Measurements from ENCODE around the gene ERICH4.
"Not testable (repeated sequence)": the region's sequence is repeated elsewhere in the genome, so short reads cannot be mapped to it uniquely, and the experiment has no call there.

Gene ERICH4

DNA sequence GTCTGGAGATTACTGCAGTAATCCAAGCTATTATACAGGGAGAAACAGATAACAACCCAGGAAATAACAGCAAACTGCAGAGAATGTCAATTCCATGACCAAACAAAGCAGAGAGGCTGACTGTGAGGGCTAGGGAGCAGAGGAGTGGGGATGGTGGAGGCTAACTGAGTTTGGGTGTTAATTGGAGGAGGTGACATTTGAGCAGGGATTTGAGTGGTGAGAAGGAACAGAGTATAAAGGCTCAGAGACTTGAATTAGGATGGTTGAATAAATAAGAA, 6.3 kb upstream of the ERICH4 start:
- no peak for DNase-seq

DNA sequence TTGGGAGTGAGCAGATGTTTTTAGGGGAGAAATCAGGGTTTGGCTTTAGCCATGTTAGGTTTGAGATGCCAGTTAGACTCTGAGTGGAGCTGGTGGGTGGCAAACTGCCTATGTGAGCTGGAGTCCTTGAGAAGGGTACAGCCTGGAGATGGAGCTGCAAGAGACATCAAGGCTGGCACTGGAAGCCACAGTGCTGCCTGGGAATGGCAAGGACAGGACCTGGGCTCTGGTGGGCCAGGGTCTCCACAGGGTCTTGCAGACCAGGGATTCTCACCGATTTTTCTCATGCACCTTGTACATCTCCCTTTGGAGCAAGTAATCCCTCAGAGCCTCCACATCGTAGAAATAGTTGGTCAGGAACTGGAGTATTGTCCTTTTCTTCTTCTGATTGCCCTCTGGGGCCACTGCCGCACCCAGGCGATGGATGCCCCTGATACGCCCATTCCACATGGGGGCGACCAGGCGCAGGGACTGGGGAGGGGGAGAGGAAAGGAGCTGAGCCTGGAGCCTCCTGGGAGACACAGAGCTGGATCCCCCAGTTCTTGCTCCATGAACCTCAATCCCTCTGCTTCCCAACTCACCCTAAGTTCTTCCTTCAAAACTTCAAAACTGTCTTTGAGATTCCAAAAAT, 4.9 kb upstream of the ERICH4 start:
- DNase-seq = no peak

DNA sequence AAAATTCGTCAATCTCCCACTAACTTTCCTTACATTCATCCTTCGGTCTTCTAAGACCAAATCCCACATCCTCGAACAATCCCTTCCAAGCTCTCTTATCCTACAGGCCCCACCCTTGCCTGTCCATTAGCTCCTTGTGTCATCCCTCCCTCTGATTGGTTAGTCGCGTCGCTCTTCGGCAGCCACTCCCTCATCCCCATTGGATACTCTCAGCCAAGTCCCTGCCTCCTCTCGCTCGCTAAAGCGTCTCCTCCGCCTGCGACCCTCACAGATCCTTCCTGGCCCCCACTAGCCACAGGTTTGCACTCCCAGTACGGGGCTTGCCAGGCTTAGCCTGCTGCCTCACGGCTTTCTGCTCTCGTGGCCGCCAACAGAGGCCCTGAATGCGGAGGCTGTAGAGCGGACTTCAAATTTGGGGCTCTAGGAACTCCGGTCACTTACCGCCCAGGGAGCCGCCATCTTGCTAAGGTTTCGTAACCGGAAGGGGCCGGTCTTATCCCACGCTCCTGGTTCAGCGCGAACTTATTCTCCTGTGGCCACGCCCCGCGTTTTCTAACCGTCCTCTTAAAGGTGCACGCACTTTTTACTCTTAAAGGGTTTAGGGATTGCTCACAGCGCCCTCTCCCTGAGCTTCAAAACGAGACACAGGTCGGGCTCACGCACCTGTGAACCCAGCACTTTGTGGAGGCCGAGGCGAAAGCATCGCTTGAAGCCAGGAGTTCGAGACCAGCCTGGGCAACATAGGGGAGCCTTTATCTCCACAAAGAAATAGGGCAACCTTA, 3.3 kb upstream of the ERICH4 start, which contains the start of gene DMAC2:
TSS of gene DMAC2 (minus strand) at position 472 of the 782 bp plus-strand sequence. CDS start at position 459, 13 bp downstream.
- peak; percentile 77 for DNase-seq

DNA sequence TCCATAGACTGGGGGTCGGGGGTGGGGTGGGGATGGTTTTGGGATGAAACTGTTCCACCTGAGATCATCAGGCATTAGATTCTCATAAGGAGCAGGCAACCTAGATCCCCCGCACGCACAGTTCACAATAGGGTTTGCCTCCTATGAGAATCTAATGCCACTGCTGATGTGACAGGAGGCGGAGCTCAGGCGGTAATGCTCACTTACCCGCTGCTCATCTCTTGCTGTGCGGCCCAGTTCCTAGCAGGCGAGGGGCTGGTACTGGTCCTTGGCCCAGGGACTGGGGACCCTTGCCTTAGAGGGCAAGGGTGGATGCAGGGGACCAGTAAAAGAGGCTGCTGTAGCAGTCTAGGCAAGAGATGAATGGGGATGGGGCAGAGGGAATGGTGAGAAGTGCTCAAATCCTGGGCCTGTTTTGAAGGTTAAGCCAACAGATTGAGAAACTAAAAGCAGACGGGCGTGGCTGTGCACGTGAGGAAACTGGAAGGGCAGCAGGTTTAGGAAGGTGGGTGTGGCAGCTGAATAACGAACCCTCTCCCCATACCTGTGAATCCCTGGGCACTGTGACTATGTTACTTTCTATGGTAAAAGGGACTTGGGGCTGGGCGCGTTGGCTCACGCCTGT, 1.5 kb upstream of the ERICH4 start:
- DNase-seq = no peak

DNA sequence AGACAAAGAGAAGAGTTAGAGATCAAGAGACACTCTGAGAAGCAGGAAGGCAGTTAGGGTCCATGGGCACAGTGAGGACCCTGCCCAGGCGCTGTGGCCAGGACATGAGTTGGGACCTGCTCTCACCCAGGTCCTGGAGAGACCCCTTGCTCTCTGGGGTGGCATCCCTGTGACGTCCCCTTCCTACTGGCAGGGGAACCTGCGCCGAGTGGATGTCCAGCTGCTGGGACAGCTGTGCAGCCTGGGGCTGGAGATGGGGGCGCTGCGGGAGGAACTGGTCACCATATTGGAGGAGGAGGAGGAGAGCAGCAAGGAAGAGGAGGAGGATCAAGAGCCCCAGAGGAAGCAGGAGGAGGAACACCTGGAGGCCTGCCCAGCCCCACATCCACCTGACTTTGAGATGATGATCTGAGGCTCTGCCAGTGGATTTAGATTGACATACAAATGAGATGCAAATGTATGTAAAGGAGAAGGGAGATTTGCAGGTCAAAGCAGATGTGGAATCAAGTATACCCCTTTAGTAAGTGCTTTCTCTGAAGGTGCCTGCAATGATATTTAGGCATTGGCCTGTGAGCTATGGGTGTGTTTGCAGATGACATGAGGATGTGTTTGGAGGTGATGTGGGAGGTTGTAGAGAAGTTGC, 978 bp downstream of the ERICH4 start:
- DNase-seq = no peak

DNA sequence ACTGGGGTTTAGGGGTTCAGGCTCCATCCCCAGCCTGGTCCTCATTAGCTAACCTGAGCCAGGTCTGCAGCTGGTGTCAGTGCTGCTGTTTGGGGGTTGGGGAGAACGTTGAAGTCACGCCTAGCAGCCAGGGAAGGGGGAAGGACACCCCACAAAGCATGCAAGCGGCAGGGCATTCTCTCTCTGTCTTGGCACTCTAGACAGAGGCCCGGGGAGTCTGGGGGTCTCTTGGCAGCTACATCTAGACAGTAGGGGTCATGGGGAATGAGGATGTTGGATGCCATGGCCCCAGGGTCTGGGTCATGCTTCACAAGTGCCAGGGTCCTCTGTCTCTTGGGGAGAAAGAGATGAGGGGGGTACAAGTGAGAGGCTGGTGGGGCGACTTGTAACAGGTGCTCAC, 2.6 kb downstream of the ERICH4 start:
- no peak for DNase-seq

DNA sequence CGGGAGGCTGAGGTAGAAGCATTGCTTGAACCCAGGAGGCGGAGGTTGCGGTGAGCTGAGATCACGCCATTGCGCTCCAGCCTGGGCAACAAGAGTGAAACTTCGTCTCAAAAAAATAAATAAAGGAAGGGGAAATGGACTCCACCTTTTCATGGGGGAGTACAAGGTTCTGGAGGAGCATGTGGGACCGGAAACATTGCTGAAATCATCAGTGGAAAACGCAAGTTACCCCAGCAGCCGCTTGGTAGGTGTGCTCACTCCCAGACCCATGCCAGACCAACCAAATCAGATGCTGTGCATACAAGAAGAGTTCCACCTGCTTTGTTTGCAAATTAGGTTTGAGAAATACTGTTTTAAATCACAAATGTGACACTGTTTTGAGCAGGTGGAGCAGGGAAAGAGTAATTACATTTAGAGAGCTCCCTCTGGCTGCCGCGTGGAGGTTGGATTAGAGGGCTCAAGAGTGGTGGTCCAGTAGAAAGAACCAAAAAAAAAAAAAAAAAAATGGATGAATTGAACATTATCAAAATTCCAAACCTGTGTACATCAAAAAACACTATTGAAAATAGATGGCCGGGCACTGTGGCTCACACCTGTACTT, 4.9 kb downstream of the ERICH4 start:
- DNase-seq = no peak

DNA sequence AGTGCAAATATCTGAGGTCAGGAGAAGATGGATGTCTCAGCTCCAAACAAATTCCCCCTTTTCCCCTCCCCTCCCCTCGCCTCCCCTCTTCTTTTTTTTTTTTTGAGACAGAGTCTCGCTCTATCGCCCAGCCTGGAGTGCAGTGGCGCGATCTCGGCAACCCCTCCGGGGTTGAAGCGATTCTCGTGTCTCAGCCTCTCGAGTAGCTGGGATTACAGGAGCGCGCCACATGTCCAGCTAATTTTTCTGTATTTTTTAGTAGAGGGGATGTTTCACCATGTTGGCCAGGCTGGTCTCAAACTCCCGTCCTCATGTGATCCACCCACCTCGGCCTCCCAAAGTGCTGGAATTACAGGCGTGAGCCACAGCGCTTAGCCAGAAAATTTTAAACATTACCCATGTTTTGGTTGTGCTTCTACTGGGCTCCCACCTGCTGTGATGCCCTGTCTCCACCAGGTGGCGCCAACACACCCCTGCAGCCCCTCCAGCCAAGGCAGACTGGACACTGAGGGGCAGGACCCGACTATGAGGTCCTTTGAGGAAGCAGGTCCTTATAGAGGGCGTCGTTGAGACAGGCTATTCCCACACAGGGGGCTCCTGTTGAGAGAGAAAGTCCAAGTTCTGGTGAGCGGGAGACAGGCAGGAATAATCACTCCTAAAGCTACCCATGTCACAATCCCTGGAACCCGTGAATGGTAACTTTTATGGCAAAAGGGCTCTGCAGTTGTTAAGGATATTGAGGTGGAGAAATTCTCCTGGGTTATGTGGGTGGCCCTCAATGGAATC, 6.3 kb downstream of the ERICH4 start:
- DNase-seq = peak; percentile 55

DNA sequence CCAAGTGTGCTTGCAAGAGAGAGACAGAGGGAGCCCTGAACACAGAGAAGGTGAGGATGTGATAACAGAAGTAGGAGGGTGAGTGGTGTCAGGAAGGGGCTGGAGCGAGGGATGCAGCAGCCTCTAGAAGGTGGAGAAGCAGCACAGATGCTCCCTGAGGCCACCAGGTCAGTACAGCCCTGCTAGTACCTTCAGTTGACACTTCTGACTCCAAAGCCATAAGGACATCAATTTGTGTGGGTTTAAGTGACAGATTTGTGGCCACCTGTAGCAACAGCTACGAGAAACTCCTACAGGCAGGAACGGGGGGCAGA, 6.9 kb downstream of the ERICH4 start:
- DNase-seq = no peak

DNA sequence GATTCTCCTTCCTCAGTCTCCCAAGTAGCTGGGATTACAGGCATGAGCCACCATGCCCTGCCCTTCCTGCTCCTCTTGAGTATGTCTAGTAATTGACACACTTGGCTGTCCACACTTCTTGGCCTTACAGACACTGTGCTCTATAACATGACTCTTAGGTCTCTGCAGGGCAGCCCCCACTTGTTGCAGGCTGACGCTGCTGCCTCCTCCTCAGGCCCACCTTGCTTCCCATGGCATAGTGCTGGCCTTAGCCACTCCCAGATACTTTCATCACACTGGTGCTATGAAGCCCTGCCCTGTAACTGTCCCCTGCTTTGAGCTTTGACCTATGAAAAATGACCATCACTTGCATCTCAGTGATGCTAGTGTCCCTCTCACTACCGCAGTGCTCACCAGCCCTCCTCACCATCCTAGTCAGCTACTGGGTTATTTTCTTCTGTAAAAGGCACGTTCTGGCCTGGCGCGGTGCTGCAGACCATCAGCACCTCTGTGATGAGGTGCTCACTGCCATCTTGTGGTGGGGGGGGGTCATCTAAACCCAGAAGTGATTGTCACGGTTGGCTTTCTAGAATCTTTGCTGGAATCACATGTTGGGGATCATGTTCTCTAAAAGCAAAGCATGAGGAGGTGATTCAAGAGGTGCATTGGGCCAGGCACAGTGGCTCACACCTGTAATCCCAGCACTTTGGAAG, 9.8 kb downstream of the ERICH4 start:
- DNase-seq = no peak

DNA sequence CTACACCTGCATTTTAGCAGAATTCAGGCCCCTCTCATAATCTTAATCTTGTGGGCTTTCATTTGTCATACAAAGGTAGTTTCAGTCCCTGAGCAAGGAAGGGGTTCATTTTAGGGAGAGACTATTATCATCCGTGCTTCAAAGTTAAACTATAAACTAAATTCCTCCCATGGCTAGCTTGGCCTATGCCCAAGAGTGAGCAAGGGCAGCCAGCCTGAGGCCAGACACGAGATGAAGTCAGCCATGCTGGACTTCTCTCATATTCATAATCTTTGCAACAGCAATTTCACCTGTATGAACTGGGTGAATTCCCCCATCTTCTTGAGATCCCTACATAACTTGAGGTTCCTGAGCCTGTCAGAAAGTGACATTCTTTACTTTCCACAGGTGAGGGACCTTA, 13.0 kb downstream of the ERICH4 start:
- DNase-seq = no peak

DNA sequence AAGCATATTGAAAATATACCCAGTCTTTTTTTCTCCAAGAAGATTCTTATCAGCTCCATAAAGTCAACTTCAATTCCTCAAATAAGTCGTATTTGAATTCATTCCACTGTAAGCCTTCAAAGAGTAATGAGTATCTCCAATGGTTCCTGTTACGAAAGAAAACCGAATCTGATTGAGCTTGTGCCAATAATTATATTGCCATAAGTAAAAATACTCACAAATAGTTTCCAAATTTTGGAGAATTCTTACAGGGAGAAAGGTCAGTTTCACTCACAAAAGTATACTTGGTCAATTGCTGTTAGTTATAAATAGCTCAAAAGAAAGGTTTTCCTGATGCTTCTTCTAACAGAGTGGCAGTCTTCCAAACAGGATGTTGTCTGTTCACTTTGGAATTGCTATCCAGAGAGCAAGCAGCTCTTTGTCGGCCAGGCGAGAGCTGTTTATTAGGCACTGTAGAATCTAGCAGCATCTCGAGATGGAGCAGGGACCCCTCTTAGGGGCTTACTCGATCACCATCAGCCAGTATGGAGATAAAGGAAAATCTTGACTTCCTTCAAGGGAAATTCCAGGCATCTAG, 13.5 kb downstream of the ERICH4 start:
- DNase-seq = no peak

DNA sequence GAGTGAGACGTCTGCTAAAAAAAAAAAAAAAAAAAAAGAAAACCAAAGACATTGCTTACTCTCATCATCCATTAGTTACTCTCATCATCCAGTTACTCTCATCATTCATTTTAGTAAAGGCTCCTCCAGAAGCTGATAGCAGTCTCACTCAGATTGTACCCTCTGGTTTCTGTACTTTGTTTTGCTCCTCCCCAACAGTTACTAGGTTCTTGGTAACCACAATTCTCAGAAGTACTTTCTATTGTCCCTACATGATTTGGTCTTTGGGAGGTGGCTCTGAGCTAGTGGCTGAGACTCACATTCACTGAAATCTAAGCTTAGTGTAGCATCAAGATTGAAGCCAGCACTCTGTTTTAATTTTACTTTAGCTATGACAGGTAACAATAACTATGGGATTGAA, 14.3 kb downstream of the ERICH4 start:
- DNase-seq = no peak

DNA sequence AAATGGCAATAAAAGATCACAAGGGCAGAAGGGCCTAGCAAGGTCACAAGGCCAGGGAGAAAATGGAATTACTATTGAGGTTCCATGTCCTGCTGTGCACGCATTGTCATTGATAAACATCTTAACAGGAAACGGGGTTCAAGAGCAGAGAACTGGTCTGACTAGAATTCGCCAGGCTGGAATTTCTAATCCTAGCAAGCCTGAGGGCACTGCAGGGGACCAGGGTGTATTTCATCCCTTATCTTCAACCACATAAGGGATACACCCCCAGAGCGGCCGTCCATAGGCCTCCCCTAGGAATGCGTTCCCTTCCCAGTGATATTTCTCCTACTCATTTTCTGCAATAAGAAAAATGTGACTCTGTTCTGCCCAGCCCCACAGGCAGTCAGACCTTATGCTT, 19.5 kb downstream of the ERICH4 start:
- no peak for DNase-seq

DNA sequence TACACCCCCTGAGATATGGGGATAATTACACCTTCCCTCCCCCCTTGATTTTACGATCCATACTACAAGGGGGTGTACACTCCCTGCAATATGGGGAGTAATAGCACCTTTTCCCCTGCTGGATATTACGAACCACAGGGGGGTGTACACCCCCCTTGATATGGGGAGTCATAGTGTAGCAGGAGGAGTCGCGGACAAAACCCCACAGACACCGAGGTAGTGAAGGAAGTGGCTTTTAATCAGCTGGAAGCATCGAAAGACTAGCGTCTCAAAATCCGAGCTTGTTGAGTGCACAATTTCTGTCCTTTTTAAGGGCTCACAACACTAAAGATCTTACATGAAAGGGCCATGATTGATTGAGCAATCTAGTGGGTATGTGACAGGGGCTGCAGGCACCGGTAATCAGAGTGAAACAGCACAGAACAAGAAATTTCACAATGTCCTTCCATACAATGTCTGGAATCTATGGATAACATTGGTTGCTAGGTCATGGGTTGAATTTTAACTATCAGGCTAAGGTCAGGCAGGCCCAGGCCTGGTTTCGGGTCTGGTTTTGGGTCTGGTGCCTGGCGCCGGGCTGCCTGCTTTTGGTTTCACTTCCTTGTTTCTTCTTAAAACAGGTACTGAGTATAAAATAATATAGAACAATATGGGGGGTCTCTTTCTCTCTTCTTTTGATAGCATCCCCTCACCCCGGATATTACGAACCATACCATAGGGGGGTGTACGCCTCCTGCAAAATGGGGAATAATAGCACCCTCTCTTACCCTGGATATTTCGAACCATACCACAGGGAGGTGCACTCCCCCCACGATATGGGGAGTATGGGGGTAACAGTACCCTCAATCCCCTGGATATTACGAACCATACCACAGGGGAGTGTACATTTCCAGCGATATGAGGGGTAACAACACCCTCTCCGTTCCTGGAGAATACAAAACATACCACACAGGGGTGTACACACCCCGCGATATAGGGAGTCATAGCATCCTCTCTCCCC, 20.6 kb downstream of the ERICH4 start:
- not testable (repeated sequence) for DNase-seq

DNA sequence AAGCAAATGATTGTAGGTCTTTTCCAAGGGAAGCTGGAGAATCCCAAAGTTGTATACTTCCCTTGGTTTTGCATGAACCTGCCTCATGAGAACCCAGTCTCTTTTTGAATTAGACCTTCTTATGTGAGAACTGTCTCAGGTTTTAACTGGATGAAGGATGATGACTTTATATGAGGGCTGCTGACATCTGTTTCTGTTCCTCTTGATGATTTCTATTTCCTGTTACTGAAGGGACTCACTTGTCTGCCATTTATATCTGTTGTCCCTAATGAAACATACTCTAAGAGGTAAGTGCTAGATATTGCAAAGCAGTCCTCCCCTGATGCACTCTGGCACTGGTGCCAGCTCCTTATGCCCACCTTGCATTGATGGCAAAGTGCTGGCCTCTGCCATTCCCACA, 33.6 kb downstream of the ERICH4 start:
- no peak for DNase-seq

DNA sequence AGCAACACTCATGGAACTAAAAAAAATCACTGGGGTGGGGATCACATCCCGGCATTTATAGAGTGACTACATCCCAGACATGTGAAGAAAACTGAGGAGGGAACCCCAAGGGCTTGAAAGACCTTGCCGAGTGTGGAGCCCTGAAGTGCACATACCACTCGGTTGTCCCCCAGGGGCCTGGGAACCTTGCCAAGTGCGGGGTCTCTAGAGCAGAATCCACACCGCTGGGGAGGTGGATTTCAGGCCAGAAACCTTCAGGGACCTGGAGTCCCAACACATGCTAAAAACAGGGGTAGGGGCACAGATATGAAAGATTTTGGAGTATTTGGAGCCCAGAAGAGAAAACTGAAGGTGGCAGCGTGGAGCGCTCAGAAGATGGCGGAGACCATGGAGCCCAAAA, 35.2 kb downstream of the ERICH4 start:
- DNase-seq = no peak

DNA sequence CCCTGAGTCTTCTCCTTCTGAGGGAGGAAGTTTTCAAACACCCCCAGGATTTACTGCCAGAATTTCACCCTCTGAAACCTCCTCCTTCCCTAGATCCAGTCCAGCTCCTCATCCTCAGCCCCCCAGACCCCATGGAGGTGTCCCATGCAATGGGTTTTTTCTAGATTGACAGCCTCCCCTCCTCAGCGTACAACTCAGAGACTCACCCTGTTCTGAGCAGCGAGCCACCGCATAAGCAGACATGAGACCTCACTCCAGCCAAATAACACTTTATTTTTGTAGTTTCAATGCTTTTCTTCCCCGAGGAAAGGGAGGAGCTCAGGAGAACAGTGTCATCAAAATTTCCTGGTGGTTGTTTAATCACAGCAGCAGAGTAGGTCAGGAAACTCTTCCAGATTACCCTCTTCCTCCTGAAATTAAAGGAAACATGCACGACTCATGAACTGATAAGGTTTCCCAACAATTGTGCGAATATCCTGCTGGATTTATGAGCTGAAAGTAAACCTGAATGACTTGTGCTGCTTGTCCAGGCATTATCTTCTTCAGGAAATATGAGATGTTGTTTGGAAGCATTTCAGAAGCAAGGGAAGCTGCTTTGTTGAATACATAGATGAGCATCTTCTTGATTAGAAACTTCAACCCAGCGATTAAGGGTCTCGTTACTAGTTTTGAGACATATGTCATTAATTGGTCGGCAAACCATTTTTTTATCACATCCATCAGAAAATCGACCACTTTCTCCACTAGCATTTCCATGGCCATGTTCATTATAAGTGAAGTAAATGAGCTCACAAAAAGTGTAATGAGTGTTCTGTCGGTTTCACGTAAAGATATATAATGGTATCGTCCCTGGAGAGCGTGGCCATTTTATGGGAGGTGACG, 36.2 kb downstream of the ERICH4 start:
- no peak for DNase-seq

DNA sequence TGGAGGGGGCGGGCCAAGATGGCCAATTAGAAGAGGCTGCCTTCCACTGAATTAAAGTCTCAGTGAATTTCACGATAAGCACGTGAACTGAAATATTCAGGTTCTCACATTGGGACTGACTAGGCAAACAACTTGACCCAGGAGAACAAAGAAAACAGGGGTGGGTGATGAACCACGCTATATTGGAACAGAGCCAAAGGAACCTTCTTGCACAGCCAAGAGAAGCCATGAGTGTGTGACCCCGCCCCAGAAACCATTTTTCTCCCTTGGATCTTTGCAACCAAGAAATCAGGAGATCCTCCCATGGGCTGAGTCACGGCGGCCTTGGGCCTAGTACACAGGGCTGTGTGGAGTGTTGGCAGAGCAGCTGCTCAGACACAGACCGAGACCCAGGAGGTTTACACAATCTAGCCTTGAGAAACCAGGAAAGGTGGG, 36.8 kb downstream of the ERICH4 start:
- no peak for DNase-seq

All from 8988T (cell line).